Activated CD8-positive, alpha-beta memory T cell treated with anti-CD3 and anti-CD28 coated beads, Interleukin-2, amount 10 ng/mL, durations not matched to agents 7 days and 5 days (primary cell): ENCODE data around the gene CFH. TPM values are rescaled to one million over a fixed set of nuclear protein-coding genes. Genes with fewer than 3 reads are reported as not detected.
"Not testable (repeated sequence)": the region's sequence is repeated elsewhere in the genome, so short reads cannot be mapped to it uniquely, and the experiment has no call there.

Experiments
- ATAC-seq: fragments of 150-1000 bp; cut with Tn5 transposase; one replicate; pipeline ENCODE4 v1.10.0; 2021; ENCODE audit warnings: moderate library complexity
- CTCF ChIA-PET: fragments of 350-600 bp; sonication (Branson Sonifier 250); formaldehyde crosslinking; loops from one replicate; lab custom pipeline; 2021; ENCODE audit warnings: antibody characterized with exemption; lab: Charles Lee
- DNase-seq: peaks from one replicate; pipeline ENCODE4 v3.0.0-alpha.2; 2020
- H3K27ac Mint-ChIP-seq: one replicate; pipeline ENCODE4 v1.8.0; 2021; ENCODE audit warnings: mild to moderate bottlenecking, mixed read lengths
- H3K27me3 Mint-ChIP-seq: one replicate; pipeline ENCODE4 v1.8.0; 2021; ENCODE audit warnings: mixed read lengths
- H3K36me3 Mint-ChIP-seq: one replicate; pipeline ENCODE4 v1.8.0; 2021; ENCODE audit warnings: mild to moderate bottlenecking, mixed read lengths
- H3K4me1 Mint-ChIP-seq: one replicate; pipeline ENCODE4 v1.8.0; 2021; ENCODE audit warnings: mixed read lengths
- H3K4me3 Mint-ChIP-seq: one replicate; pipeline ENCODE4 v1.8.0; 2021; ENCODE audit warnings: mild to moderate bottlenecking, moderate library complexity, mixed read lengths
- H3K9me3 Mint-ChIP-seq: one replicate; pipeline ENCODE4 v1.8.0; 2022; ENCODE audit warnings: low read depth, mixed read lengths
- total RNA-seq, 2 experiments: library from RNA; stranded (reverse); gene quantifications; one replicate each; pipeline ENCODE4 v1.2.3, GENCODE V29; 2021

The CFH gene
- total RNA-seq, 2 experiments from 2014 or later, result 5.0 to 13.3 TPM

DNA sequence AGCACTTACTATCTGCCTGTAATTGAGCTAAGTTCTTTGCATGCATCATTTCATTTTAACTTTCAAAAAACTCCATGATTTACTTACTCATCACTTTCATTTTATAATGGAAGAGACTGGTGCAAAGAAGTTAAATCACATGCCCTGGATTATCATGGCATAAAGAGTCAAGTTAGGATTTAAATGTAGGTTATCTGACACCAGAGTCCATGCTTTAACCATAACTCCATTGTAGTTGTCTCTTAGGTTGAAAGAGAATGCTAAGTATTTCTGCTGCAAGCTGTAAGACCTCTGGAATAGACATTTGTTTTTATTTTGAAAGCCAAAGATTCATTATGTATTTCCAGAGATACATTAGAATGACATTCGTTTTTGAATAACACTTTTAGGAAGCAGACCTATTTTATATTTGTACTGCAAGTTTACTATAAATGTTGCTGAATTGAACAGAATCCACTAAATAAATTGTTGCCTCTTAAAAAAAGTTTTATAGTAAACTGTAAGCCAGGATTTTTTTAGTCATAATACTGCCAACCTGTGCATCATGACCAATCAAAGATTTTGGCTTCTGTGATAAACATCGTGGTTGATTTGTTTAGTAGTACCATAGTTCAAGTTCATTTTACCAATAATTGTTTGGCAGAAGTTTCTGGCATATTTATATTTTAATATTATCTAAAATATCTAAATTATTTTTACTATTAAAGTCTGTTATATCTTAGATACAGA, 26.1 kb downstream of the CFH start:
- Mint-ChIP-seq H3K36me3 (peaks cover 1% of the 10 kb centered on the region), H3K9me3 (no peaks in the 10 kb centered on the region), H3K27me3 (no peaks in the 10 kb centered on the region), H3K4me3 (no peak overlapping the region), H3K4me1 (no peaks in the 10 kb centered on the region), H3K27ac (no peak overlapping the region)
- CTCF ChIA-PET, result no interaction called here
- ATAC-seq (no peak), DNase-seq (no peak)

DNA sequence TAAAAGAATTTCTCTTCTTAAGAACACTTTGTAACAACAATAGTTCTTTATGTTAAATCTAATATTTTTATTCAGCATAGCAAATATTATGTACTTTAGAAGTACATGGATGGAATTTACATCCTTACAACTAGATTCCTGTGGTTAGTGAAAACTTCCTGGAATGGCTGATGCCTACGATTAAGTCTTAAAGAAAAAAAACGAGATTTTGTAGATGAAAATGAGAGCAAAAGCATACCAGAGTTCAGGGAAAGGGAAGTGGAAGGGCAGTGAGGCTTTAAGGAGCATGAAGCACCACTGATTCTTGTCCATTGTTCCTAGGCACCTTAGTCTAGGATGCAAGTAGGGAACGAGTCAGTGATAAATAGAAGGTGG, 26.7 kb downstream of the CFH start:
- ATAC-seq, result no peak
- no peaks in the 10 kb centered on the region for H3K27me3 Mint-ChIP-seq
- H3K4me1 Mint-ChIP-seq, result no peaks in the 10 kb centered on the region
- H3K36me3 Mint-ChIP-seq, result peaks cover 1% of the 10 kb centered on the region
- H3K4me3 Mint-ChIP-seq, result no peak overlapping the region
- CTCF ChIA-PET, result no interaction called here
- no peak overlapping the region for H3K27ac Mint-ChIP-seq
- DNase-seq, result no peak
- no peaks in the 10 kb centered on the region for H3K9me3 Mint-ChIP-seq

- CTCF ChIA-PET, result no interaction called here
- Mint-ChIP-seq H3K4me1 (no peaks in the 10 kb centered on the region), H3K36me3 (peaks cover 1% of the 10 kb centered on the region), H3K9me3 (no peaks in the 10 kb centered on the region), H3K27ac (no peak overlapping the region), H3K27me3 (no peaks in the 10 kb centered on the region), H3K4me3 (no peak overlapping the region)
- no peak for DNase-seq
- ATAC-seq, result no peak
Measured at GRCh38 chr1:196680107-196680506, 28.3 kb downstream of the CFH start.

DNA sequence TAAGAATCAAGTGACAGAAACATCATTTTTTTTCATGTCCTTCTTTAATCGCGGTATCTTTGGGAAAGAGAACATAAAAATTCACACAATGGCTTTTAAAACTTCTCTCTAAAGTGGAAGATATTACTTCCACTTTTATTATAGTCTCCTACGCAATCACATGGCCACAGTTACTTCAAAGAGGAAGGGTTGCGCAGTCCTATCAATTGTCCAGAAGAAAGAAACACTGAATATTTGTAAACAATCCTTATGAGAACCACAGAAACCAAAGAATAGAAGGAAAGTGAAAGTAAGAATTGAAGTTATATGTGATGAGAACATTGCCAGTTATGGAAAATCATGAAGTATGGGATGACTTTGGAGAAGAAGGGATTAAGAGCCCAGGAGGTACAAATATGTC, 32.6 kb downstream of the CFH start:
- ATAC-seq, result no peak
- Mint-ChIP-seq H3K9me3 (no peaks in the 10 kb centered on the region), H3K4me1 (no peaks in the 10 kb centered on the region), H3K36me3 (no peaks in the 10 kb centered on the region), H3K4me3 (no peak overlapping the region), H3K27ac (no peak overlapping the region), H3K27me3 (no peaks in the 10 kb centered on the region)
- CTCF ChIA-PET, result no interaction called here
- DNase-seq, result no peak

DNA sequence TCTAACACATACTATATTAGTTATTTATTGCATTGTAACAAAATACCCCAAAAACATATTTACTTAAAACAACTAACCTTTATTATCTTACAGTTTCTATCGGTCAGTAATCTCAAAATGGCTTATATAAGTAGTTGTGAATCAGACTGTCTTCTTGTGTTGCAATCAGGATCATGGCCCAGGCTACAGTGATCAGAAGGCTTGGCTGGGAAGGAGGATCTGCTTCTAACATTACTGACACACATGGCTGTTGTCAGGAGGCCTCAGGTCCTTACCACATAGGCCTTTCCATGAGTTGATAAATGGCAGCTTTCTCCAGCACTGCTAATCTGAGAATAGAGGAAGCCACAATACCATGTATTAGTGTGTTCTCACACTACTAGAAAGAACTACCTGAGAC, 33.7 kb downstream of the CFH start:
- Mint-ChIP-seq H3K27ac (no peak overlapping the region), H3K4me3 (no peak overlapping the region), H3K4me1 (no peaks in the 10 kb centered on the region), H3K27me3 (no peaks in the 10 kb centered on the region), H3K36me3 (peaks cover 2% of the 10 kb centered on the region), H3K9me3 (no peaks in the 10 kb centered on the region)
- no peak for DNase-seq
- no peak for ATAC-seq
- CTCF ChIA-PET, result no interaction called here

- H3K4me1 Mint-ChIP-seq, result no peaks in the 10 kb centered on the region
- no peak for ATAC-seq
- peaks cover 2% of the 10 kb centered on the region for H3K36me3 Mint-ChIP-seq
- no peak overlapping the region for H3K27ac Mint-ChIP-seq
- H3K4me3 Mint-ChIP-seq, result no peak overlapping the region
- CTCF ChIA-PET, result no interaction called here
- no peaks in the 10 kb centered on the region for H3K27me3 Mint-ChIP-seq
- H3K9me3 Mint-ChIP-seq, result no peaks in the 10 kb centered on the region
- no peak for DNase-seq
Measured at GRCh38 chr1:196689001-196689400, 37.2 kb downstream of the CFH start.

DNA sequence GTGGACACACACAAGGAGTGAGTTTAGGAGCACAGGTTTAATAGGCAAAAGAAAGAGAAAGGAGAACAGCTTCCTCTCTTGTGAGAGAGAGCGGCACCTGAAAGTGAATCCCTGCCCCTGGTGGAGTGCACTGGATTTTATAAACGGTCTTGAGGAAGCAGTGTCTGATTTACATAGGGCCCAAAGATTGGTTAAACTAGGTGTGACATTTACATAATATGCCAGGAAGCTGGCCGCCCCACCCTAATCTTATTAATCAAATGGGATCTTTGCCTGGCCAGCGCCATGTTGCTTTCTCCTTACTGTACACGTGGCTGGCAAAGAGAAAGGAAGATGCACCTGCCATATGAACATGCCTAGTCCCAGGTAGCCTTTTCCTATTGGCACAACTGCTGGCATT, 38.7 kb downstream of the CFH start:
- H3K4me1 Mint-ChIP-seq, result no peaks in the 10 kb centered on the region
- DNase-seq (no peak), ATAC-seq (no peak)
- H3K27ac Mint-ChIP-seq, result no peak overlapping the region
- H3K36me3 Mint-ChIP-seq, result peaks cover 2% of the 10 kb centered on the region
- H3K27me3 Mint-ChIP-seq, result no peaks in the 10 kb centered on the region
- CTCF ChIA-PET, result no interaction called here
- H3K9me3 Mint-ChIP-seq, result no peaks in the 10 kb centered on the region
- H3K4me3 Mint-ChIP-seq, result no peak overlapping the region

- Mint-ChIP-seq H3K4me3 (no peak overlapping the region), H3K4me1 (no peaks in the 10 kb centered on the region)
Measured at GRCh38 chr1:196698993-196699392, 47.1 kb downstream of the CFH start.

DNA sequence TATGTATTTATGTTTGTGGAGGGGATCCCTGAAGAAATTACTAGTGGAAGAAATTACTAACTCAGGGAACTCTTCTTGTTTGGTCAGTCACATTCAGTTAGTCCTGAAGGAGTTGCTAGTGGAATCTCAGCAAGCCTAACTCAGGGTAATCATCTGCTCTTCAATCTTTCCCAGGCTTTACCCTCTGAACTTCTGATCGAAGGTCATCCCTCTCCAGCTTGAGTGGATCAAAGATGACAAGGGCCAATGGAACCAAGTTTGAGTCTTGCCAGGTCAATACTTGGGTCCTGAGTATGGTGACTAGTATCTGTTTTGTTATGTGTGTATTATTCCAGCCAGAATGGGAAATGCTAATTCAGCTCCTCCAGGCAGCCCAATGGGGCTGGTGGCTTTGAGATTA, 49.3 kb downstream of the CFH start:
- Mint-ChIP-seq H3K36me3 (no peaks in the 10 kb centered on the region), H3K4me3 (no peak overlapping the region), H3K27ac (no peak overlapping the region), H3K9me3 (no peaks in the 10 kb centered on the region), H3K4me1 (no peaks in the 10 kb centered on the region), H3K27me3 (no peaks in the 10 kb centered on the region)
- no peak for ATAC-seq
- DNase-seq, result no peak
- CTCF ChIA-PET, result no interaction called here

More at GRCh38 chr1:196698993-196699392, 47.1 kb downstream of the CFH start:
- ATAC-seq, result no peak
- Mint-ChIP-seq H3K27ac (no peak overlapping the region), H3K27me3 (no peaks in the 10 kb centered on the region), H3K36me3 (no peaks in the 10 kb centered on the region), H3K9me3 (peaks cover 2% of the 10 kb centered on the region)
- CTCF ChIA-PET, result no interaction called here
- DNase-seq, result no peak

DNA sequence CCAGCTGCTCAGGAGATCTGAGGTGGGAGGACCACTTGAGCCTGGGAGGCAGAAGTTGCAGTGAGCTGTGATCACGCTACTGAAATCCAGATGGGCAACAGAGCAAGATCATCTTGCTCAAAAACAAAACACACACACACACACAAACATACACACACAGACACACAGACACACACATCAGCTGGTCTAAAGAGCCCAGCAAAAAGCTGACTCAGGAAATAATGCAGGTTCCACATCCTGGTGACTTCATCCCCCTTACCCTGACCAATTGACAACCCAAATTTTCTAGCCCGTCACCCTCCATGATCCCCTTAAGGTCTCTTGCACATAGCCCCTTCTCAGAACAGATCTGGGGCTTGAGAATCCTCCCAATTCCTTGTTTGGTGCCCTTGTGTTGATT, 58.0 kb downstream of the CFH start:
- H3K27me3 Mint-ChIP-seq, DNase-seq, H3K9me3 Mint-ChIP-seq, H3K4me3 Mint-ChIP-seq, ATAC-seq, CTCF ChIA-PET, H3K36me3 Mint-ChIP-seq, H3K27ac Mint-ChIP-seq, H3K4me1 Mint-ChIP-seq: not testable (repeated sequence)

DNA sequence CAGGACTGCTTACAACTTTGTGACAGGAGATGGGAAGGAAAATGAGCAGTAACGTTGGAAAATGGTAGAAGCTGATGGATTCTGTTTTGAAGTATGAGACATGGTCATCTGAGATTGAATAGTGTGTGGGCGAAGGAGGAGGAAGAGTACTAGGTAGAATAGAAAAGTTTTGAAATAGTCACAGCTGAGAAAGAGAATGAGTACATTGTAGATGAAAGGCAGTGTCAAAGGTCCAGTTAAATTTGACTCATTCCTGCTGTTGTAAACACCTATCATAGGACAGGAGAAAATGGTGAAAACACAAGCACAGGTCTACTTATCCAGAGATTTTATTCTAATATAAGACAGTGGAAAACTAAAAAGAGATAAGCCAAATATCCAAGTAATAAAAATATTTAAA, 66.0 kb downstream of the CFH start:
- Mint-ChIP-seq H3K36me3 (no peaks in the 10 kb centered on the region), H3K9me3 (no peaks in the 10 kb centered on the region), H3K27me3 (no peaks in the 10 kb centered on the region), H3K4me1 (no peaks in the 10 kb centered on the region), H3K4me3 (no peak overlapping the region), H3K27ac (no peak overlapping the region)
- DNase-seq (no peak), ATAC-seq (no peak)
- CTCF ChIA-PET, result no interaction called here

DNA sequence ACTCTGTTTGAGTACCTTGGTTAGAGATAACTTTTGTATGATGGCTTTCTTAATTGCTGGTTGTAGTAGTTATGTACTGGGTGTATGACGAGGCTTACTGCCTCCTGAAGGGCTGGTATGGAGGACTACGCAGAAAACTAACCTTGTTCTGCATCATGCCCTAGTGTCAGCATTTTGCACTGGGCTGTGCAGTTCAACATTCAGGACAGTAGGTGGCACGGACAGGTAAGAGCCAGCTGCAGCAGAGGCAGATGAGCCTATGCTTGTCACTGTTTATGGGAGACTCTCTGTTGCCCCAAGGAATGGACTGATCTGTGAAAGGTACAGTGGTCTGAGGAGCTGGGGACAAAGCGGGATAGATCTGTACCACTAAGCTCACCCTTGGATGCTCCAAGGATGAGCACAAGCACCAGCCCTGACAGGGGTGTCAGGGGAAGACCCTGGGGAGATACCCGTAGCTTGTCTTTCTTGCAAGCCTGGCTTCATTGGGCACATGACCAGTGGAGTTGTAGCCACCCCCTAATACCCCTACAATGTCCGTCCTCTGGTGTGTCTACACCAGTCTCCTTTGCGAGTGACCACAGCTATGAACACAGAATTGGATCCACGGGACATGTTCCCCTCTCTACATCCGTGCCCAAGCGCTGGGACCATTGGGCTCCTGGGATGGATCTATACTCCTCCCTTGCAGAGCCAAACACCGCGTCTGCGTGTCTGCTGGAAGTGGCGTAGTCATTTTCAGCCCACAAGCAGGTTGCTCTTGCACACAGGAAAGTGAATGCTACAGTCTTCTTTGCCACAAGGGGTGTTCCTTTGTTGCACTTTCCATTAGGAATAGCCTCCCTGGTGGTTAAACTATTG, 71.7 kb downstream of the CFH start:
- H3K4me3 Mint-ChIP-seq, result no peak overlapping the region
- H3K36me3 Mint-ChIP-seq, result no peaks in the 10 kb centered on the region
- H3K27ac Mint-ChIP-seq, result no peak overlapping the region
- ATAC-seq, result peak; percentile 60
- CTCF ChIA-PET, result interaction anchor here (1.0 kb wide), 1 partner anchor 10 kb away, joined by 3 read pairs; no protein-coding TSS in a partner anchor
- H3K27me3 Mint-ChIP-seq, result no peaks in the 10 kb centered on the region
- peak; percentile 66 for DNase-seq
- no peaks in the 10 kb centered on the region for H3K9me3 Mint-ChIP-seq
- no peaks in the 10 kb centered on the region for H3K4me1 Mint-ChIP-seq

- Mint-ChIP-seq H3K4me3 (no peak overlapping the region), H3K4me1 (no peaks in the 10 kb centered on the region), H3K9me3 (peaks cover 2% of the 10 kb centered on the region), H3K27ac (no peak overlapping the region), H3K36me3 (no peaks in the 10 kb centered on the region), H3K27me3 (no peaks in the 10 kb centered on the region)
- CTCF ChIA-PET, result no interaction called here
- DNase-seq (no peak), ATAC-seq (no peak)
Measured at GRCh38 chr1:196732526-196732925, 80.7 kb downstream of the CFH start.
